AG04450 (cell line): ENCODE data around the gene CLDN8. TPM values are rescaled to one million over a fixed set of nuclear protein-coding genes. Genes with fewer than 3 reads are reported as not detected.

Experiments
- CTCF ChIA-PET: fragments of 300-600, 350-600 bp; formaldehyde crosslinking; extraction: SDS; loops from one replicate; lab custom pipeline; 2022; ENCODE audit warnings: antibody characterized with exemption, inconsistent platforms; lab: Charles Lee
- POLR2A ChIA-PET: fragments of 350-600 bp; formaldehyde crosslinking; extraction: SDS; loops from one replicate; lab custom pipeline; 2021; ENCODE audit warnings: antibody characterized with exemption, inconsistent platforms; lab: Yijun Ruan, JAX
- DNase-seq: peaks from one replicate; pipeline ENCODE4 v3.0.0-alpha.2; 2011; ENCODE audit warnings: low read depth, low spot score
- H3K27ac ChIP-seq: one replicate; pipeline ENCODE4 v1.5.1; 2012; ENCODE audit warnings: low read depth, low read length, control low read depth
- H3K27me3 ChIP-seq: one replicate; pipeline ENCODE4 v1.6.0; 2012; ENCODE audit warnings: low read length; ENCODE audit not compliant: control insufficient read depth, insufficient read depth
- H3K4me3 ChIP-seq: 2 replicates; pipeline ENCODE4 v1.5.1; 2011; ENCODE audit warnings: mild to moderate bottlenecking, low read depth, low read length, control low read depth
- H3K9me3 ChIP-seq: 2 replicates; pipeline ENCODE4 v1.5.1; 2012; ENCODE audit warnings: low read length; ENCODE audit not compliant: control insufficient read depth, insufficient read depth
- CTCF ChIP-seq: IDR thresholded peaks from 2 replicates; pipeline ENCODE4 v1.5.1; 2011; ENCODE audit warnings: low read depth, low read length, control low read depth, inconsistent platforms
- polyA plus RNA-seq: library from polyadenylated mRNA; depleted of rRNA; stranded (reverse); fragments of >200 nt; gene quantifications from 2 replicates; pipeline ENCODE4 v1.2.3, GENCODE V29; 2011

Gene CLDN8
- polyA plus RNA-seq, 1 experiment = not detected

- Histone ChIP-seq H3K27ac (no peak overlapping the region), H3K4me3 (no peak overlapping the region), H3K9me3 (peaks cover 3% of the 10 kb centered on the region; the same call in 1 of the 2 replicates), H3K27me3 (no peaks in the 10 kb centered on the region)
- CTCF ChIA-PET = no interaction called here
- POLR2A ChIA-PET = no interaction called here
- no peak for DNase-seq
- no peak for TF ChIP-seq CTCF
Measured at GRCh38 chr21:30249936-30250335, 34.0 kb upstream of the CLDN8 start.

GRCh38 chr21:30248844-30249243 is 32.9 kb upstream of the CLDN8 start:
- TF ChIP-seq CTCF = no peak
- H3K27me3 ChIP-seq = no peaks in the 10 kb centered on the region
- H3K4me3 ChIP-seq = no peak overlapping the region
- DNase-seq = no peak
- ChIA-PET CTCF (no interaction called here), POLR2A (no interaction called here)
- peaks cover 6% of the 10 kb centered on the region; the same call in 1 of the 2 replicates for H3K9me3 ChIP-seq
- H3K27ac ChIP-seq = no peak overlapping the region

GRCh38 chr21:30245061-30245460 is 29.2 kb upstream of the CLDN8 start:
- TF ChIP-seq CTCF = no peak
- no peak for DNase-seq
- CTCF ChIA-PET = no interaction called here

GRCh38 chr21:30243691-30244090 is 27.8 kb upstream of the CLDN8 start:
- no peak overlapping the region for H3K27ac ChIP-seq
- peaks cover 19% of the 10 kb centered on the region for H3K9me3 ChIP-seq
- no peak for TF ChIP-seq CTCF
- POLR2A ChIA-PET = no interaction called here
- DNase-seq = no peak
- no peaks in the 10 kb centered on the region for H3K27me3 ChIP-seq
- no peak overlapping the region for H3K4me3 ChIP-seq
- CTCF ChIA-PET = no interaction called here

More at GRCh38 chr21:30245061-30245460, 29.2 kb upstream of the CLDN8 start:
- Histone ChIP-seq H3K27ac (no peak overlapping the region), H3K27me3 (no peaks in the 10 kb centered on the region), H3K9me3 (peaks cover 22% of the 10 kb centered on the region), H3K4me3 (no peak overlapping the region)
- POLR2A ChIA-PET = no interaction called here

GRCh38 chr21:30240661-30241060 is 24.8 kb upstream of the CLDN8 start:
- Histone ChIP-seq H3K27ac (no peak overlapping the region), H3K27me3 (no peaks in the 10 kb centered on the region), H3K4me3 (no peak overlapping the region), H3K9me3 (peaks cover 23% of the 10 kb centered on the region)
- ChIA-PET POLR2A (no interaction called here), CTCF (no interaction called here)
- TF ChIP-seq CTCF = no peak
- no peak for DNase-seq
